ENCODE results near the gene PBX1. TPM values are rescaled to one million over a fixed set of nuclear protein-coding genes. Genes with fewer than 3 reads are reported as not detected.

The PBX1 gene
- total and polyA plus RNA-seq, 2 experiments from 2014 or later: 9.7 to 38.8 TPM

DNA sequence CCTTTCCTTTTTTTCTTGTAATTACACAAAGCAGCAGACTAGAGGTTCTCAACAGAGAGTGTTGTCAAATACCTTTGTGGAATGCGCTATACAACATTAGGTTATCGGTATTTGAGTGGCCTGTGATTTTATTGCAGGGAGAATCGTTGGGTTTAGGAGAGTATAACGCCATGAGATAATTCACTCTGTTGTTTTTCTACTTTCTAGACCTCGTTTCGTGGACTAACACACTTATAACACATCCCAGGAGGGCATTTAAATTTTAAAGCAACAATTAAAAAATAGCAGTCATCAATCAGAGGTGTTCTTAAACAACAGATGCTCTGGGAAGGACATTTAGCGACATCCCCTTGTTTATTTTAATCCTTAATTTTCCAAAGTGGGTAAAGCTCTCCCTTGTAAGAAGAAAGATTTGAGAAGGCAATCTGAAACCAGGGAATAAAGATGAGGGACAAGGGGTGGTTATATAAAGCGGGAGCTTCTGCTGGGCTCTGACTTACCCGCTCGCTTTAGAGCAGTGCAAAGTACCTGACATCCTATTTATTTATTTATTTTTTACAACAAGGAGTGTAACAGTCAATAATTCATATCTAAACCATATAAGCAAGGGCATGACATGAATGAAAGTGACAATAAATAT, 4.9 kb downstream of the PBX1 start:
- peak overlapping the region; percentile 61 for H2AFZ ChIP-seq
- peak overlapping the region; percentile 87 for H3K9ac ChIP-seq
- peak; percentile 42 for DNase-seq
- H3K27me3 ChIP-seq (replicated peaks; ENCODE audit: insufficient read depth): no peaks in the 10 kb centered on the region
- peaks cover 14% of the 10 kb centered on the region for H3F3A ChIP-seq (ENCODE audit: insufficient read depth)
- WGBS, 2 experiments (ENCODE audit: low coverage in 1 of 2, low lambda C conversion rate in 2 of 2, missing lambda C conversion rate in 2 of 2): 9 to 10% methylated on average over 10 of the region's 10 CpGs
- peaks cover 93% of the 10 kb centered on the region for H3K79me2 ChIP-seq (ENCODE audit: insufficient read depth)
- no peaks in the 10 kb centered on the region for H4K20me1 ChIP-seq (ENCODE audit: insufficient read depth)
- peak overlapping the region; percentile 84 for H3K4me3 ChIP-seq
- H3K36me3 ChIP-seq (ENCODE audit: low read depth): no peaks in the 10 kb centered on the region
- H3K27ac ChIP-seq: peak overlapping the region; percentile 39
- peaks cover 24% of the 10 kb centered on the region for H3K4me1 ChIP-seq (ENCODE audit: insufficient read depth)
- H3K9me2 ChIP-seq (ENCODE audit: insufficient read depth): no peaks in the 10 kb centered on the region
- no peaks in the 10 kb centered on the region for H3K9me3 ChIP-seq (ENCODE audit: low read depth)
- TF ChIP-seq EZH2phosphoT487 (IDR thresholded peaks at IDR 0.05; ENCODE audit: insufficient read depth, low read depth) (no peak), EZH2 (IDR thresholded peaks at IDR 0.05; ENCODE audit: insufficient read depth, poor library complexity, severe bottlenecking) (no peak)
- in situ Hi-C loops (cut with MboI): no loop called here
- peak overlapping the region; percentile 98 for H3K4me2 ChIP-seq (ENCODE audit: unreplicated experiment)

DNA sequence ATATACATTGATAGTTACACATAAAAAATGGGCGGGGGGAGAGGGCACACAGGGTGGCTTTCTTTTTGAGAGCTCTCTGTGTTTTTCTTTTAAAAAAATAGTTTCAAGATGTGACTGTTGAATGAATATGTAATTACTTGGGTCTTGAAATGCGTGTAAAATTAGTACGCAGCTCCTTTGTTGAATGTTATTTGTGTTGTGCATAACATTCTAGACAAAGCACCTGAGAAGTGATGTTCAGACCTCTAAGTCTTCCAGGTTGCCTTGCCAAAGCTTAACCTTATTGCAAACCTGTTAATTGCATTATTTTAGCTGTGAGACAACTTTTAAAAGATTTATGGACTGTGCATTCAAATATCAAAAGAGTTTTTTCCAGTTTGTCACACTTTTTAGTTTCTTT, 5.4 kb downstream of the PBX1 start:
- in situ Hi-C loops (cut with MboI): no loop called here
- Histone ChIP-seq H3K4me3 (peak overlapping the region; percentile 84), H3K27me3 (replicated peaks; ENCODE audit: insufficient read depth) (no peaks in the 10 kb centered on the region), H3K4me2 (ENCODE audit: unreplicated experiment) (peak overlapping the region; percentile 98), H3F3A (ENCODE audit: insufficient read depth) (peaks cover 14% of the 10 kb centered on the region), H3K79me2 (ENCODE audit: insufficient read depth) (peaks cover 99% of the 10 kb centered on the region), H3K36me3 (ENCODE audit: low read depth) (no peaks in the 10 kb centered on the region), H3K9me3 (ENCODE audit: low read depth) (no peaks in the 10 kb centered on the region), H3K4me1 (ENCODE audit: insufficient read depth) (peaks cover 24% of the 10 kb centered on the region), H2AFZ (peak overlapping the region; percentile 61; the same call in 1 of the 2 replicates), H3K9me2 (ENCODE audit: insufficient read depth) (no peaks in the 10 kb centered on the region), H3K27ac (peak overlapping the region; percentile 39), H4K20me1 (ENCODE audit: insufficient read depth) (no peaks in the 10 kb centered on the region), H3K9ac (peak overlapping the region; percentile 87)
- no peak for DNase-seq
- 3 to 4% methylated on average over 3 of the region's 3 CpGs for WGBS, 2 experiments (ENCODE audit: low coverage in 1 of 2, low lambda C conversion rate in 2 of 2, missing lambda C conversion rate in 2 of 2)
- TF ChIP-seq EZH2 (IDR thresholded peaks at IDR 0.05; ENCODE audit: insufficient read depth, poor library complexity, severe bottlenecking) (no peak), EZH2phosphoT487 (IDR thresholded peaks at IDR 0.05; ENCODE audit: insufficient read depth, low read depth) (no peak)

DNA sequence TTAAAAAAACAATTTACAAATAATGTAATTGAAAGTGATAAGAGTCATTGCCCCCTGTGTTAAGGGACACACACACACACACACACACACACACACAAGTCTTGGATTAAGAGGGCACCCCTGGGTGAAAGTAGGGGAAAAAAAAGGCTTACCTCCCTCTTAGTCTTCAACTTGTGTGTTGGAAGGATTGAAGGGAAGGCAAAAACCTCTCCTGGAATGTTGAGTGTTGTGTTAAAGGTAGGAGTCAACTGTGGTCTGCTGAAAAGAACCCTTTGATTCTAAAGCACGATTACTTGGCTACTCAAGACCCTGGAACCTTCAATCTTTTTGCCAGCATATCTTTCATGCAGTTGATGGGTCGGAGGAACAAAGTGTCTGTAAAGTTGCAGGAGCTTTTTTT, 6.4 kb downstream of the PBX1 start:
- in situ Hi-C loops (cut with MboI): no loop called here
- H3K27me3 ChIP-seq (replicated peaks; ENCODE audit: insufficient read depth): no peaks in the 10 kb centered on the region
- no peaks in the 10 kb centered on the region for H3K9me2 ChIP-seq (ENCODE audit: insufficient read depth)
- WGBS, 2 experiments (ENCODE audit: low coverage in 1 of 2, low lambda C conversion rate in 2 of 2, missing lambda C conversion rate in 2 of 2): 5 to 8% methylated on average over 2 of the region's 2 CpGs
- H3F3A ChIP-seq (ENCODE audit: insufficient read depth): peaks cover 9% of the 10 kb centered on the region
- H3K36me3 ChIP-seq (ENCODE audit: low read depth): no peaks in the 10 kb centered on the region
- DNase-seq: peak; percentile 41
- H3K27ac ChIP-seq: 0 out of 2 replicates have a peak overlapping the region, but pooled peaks have one; percentile 8
- peak overlapping the region; percentile 52 for H2AFZ ChIP-seq
- H4K20me1 ChIP-seq (ENCODE audit: insufficient read depth): no peaks in the 10 kb centered on the region
- peaks cover 24% of the 10 kb centered on the region for H3K4me1 ChIP-seq (ENCODE audit: insufficient read depth)
- peaks cover 100% of the 10 kb centered on the region for H3K79me2 ChIP-seq (ENCODE audit: insufficient read depth)
- no peaks in the 10 kb centered on the region for H3K9me3 ChIP-seq (ENCODE audit: low read depth)
- peak overlapping the region; percentile 87 for H3K9ac ChIP-seq
- peak overlapping the region; percentile 98 for H3K4me2 ChIP-seq (ENCODE audit: unreplicated experiment)
- TF ChIP-seq EZH2 (IDR thresholded peaks at IDR 0.05; ENCODE audit: insufficient read depth, poor library complexity, severe bottlenecking) (no peak), EZH2phosphoT487 (IDR thresholded peaks at IDR 0.05; ENCODE audit: insufficient read depth, low read depth) (no peak)
- H3K4me3 ChIP-seq: peak overlapping the region; percentile 84

DNA sequence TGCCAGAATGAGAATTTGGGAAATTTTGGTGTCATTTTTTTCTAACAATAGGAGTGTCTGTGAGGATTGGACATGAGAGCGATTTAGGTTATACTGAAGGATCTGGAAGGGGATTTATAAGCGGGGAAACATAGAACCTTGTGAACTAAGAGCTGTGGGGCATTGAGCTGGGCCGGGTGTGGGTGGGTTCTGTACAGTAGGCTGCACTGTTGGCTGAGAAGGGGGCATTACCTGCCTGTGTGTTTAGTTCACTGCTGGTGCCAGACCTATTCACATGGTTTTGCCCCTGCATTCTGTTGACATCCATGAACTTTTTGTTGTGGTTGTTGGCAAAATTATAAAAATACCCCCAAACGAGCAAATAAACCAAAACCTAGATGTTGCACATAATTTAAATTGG, 8.8 kb downstream of the PBX1 start:
- in situ Hi-C loops (cut with MboI): no loop called here
- H3K4me1 ChIP-seq (ENCODE audit: insufficient read depth): peaks cover 24% of the 10 kb centered on the region
- H3K27me3 ChIP-seq (replicated peaks; ENCODE audit: insufficient read depth): no peaks in the 10 kb centered on the region
- no peak for TF ChIP-seq EZH2 (IDR thresholded peaks at IDR 0.05; ENCODE audit: insufficient read depth, poor library complexity, severe bottlenecking)
- TF ChIP-seq EZH2phosphoT487 (IDR thresholded peaks at IDR 0.05; ENCODE audit: insufficient read depth, low read depth): no peak
- 77 to 82% methylated on average over 4 of the region's 4 CpGs for WGBS, 2 experiments (ENCODE audit: low coverage in 1 of 2, low lambda C conversion rate in 2 of 2, missing lambda C conversion rate in 2 of 2)
- H2AFZ ChIP-seq: no peak overlapping the region
- no peak overlapping the region for H3K4me2 ChIP-seq (ENCODE audit: unreplicated experiment)
- H3K27ac ChIP-seq: no peak overlapping the region
- no peaks in the 10 kb centered on the region for H3K9me2 ChIP-seq (ENCODE audit: insufficient read depth)
- DNase-seq: no peak
- H3K4me3 ChIP-seq: no peak overlapping the region
- no peak overlapping the region for H3K9ac ChIP-seq
- H3F3A ChIP-seq (ENCODE audit: insufficient read depth): no peaks in the 10 kb centered on the region
- H3K36me3 ChIP-seq (ENCODE audit: low read depth): peaks cover 5% of the 10 kb centered on the region; the same call in 1 of the 2 replicates
- H4K20me1 ChIP-seq (ENCODE audit: insufficient read depth): no peaks in the 10 kb centered on the region
- H3K79me2 ChIP-seq (ENCODE audit: insufficient read depth): peaks cover 98% of the 10 kb centered on the region
- H3K9me3 ChIP-seq (ENCODE audit: low read depth): no peaks in the 10 kb centered on the region
